Stimulated activated CD8-positive, alpha-beta memory T cell treated with anti-CD3 and anti-CD28 coated beads, Interleukin-12 subunit alpha, Interleukin-12 subunit beta, amount 100 ng/mL, for 4 hours (primary cell): ENCODE results near the gene MYO15B.

ENCODE experiments used
- DNase-seq: peaks from one replicate; pipeline ENCODE4 v3.0.0-alpha.2; 2020; ENCODE audit warnings: low read depth

Gene MYO15B

DNA sequence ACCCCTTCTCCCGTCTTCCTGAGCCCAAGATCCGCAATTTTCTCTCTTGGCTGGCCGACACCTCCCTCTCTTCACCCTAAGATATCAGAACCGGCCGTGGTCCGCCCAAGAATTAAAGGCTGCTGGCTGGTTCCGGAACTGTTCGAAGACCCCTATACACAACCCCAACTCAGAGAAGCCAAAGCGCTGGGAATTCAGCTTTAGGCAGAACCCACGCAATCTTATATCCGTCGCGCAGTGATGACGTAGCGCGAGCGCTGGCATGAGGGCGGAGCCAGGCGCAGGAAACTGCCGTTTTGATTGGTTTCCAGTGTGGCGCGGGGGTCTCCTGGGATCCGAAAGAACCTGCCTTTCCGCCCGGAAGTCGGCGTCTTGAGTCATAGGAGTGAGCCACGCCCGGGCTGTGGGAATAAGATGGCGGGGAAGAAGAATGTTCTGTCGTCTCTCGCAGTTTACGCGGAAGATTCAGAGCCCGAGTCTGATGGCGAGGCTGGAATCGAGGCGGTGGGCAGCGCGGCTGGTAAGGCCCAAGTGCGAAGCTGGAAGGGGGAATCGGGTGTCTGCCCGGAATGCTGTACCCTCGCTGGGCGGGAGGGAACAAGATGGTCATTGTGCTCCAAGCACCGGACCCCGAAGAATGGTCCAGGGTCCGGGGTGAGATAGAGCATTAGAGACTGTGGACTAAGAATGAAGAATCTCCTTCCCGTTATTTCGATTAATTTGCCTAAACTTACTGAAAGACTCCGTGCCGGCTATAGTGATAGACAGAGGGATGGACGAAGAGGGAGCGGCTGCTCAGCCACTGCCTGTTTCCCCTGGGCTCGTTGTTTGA is 79.6 kb downstream of the MYO15B start, which contains the start of the genes RECQL5 and SAP30BP:
RECQL5 (minus strand) TSS at position 196 of the 832 bp plus-strand sequence. CDS start 597 bp downstream, outside the sequence.
SAP30BP (plus strand) TSS at position 380 of the 832 bp plus-strand sequence; CDS start at position 415, 35 bp downstream.
- peak; percentile 94 for DNase-seq

DNA sequence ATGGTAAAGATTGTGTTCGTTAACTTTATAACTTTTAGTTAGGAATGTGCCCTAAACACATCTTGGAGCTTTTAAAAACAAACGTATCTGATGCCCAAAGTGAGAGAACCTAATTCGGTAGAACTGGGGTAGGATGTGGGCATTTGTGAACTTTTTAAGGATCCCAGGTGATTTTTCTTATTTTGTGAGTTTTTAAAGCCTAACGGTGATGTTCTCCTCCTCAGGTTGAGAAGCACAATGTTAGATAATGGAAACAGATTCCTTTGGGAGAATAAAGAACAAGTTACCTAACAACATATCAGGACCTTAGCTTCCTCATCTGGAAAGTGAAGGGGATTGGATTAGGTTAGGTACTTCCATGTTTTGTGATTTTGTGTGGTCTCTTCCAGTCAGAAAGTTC is 80.2 kb downstream of the MYO15B start:
- DNase-seq, result no peak

DNA sequence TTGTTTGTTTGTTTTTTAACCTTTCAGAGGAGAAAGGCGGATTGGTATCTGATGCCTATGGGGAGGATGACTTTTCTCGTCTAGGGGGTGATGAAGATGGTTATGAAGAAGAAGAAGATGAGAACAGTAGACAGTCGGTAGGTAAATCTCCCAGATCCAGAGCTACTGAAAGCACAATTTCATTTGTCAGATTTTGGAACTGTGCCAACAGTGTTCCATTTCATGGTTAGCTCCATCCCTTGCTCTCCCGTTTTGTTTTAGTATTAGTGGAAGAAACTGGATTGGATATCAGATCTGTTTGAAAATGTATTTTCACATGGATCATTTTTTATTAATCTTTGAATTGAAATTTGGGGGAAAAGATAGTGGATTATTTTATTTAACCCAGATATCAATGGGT is 80.9 kb downstream of the MYO15B start:
- DNase-seq, result no peak

DNA sequence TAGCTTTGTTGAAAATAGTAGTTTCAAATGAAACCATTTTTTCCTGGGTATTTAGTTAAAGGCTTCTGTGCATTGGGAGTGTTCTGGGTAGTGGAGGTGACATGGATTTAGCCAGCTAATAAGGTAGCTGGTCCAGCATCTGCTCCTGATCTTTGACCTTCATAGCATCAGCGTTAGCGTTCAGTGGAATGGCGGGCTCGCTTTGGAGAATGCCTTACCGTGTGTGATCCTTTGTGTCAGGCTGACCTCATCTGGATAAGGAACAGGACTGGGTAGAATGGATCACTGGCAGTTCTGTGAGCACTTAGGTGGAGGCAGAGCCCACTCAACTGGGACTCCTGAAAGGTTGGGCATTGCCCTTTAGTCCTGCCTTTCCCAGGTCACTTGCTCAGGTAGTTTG is 83.3 kb downstream of the MYO15B start:
- DNase-seq, result no peak

DNA sequence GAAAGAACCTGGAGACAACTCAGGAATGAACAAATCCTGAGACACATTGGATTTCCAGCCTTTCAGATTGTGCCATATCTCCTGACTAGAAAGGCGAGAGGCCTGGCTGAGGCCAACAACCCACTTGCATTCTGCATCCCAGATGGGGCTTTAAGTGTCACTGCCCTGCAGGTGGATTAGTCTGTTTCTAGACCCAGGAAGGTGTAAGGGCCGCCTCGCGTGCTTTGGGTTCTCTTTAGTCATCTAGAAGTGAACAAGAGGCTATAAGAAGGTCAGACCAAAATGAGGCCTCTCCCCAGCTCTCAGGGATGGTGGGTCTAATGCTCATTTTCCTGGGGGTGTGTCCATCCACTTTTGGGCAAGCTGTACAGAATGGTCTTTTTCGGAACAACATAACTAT is 84.4 kb downstream of the MYO15B start:
- no peak for DNase-seq

DNA sequence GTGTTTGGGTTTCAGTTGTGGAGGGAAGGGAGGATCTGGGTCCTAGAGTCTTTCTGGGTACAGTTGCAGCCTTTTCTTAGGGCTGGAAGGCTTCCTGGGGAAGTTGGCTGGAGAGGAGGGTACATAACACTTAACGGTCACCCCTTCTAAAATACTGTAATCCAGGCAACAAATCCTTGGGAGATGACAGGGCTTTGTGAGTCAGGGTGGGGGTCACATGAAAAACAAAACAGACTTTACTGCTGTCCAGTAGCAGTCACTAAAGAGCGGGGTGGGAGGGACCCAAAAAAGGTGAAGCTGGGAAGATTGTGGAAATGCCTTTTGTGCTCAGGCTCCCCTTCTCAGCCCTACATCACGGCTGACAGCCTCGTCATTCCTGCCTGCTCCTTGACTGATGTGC is 85.9 kb downstream of the MYO15B start:
- DNase-seq, result no peak
